D721Med (cell line): ENCODE data around the gene SMG7.
A peak's percentile ranks its signal among the peaks of the same experiment; 100 is the strongest.

Source experiments
- DNase-seq: peaks from one replicate; pipeline ENCODE4 v3.0.0; 2011; ENCODE audit warnings: low spot score; ENCODE audit not compliant: insufficient read length
- FAIRE-seq: peaks from 2 replicates; lab custom pipeline; 2011; peaks lifted over from hg19 to GRCh38; lab: Jason Lieb, UNC
- CTCF ChIP-seq: IDR thresholded peaks from 2 replicates; pipeline ENCODE4 v1.5.1; 2012; ENCODE audit warnings: mild to moderate bottlenecking, control low read depth; ENCODE audit not compliant: insufficient read depth; ENCODE audit errors: missing control alignments

The SMG7 gene

GRCh38 chr1:183476081-183476480 is 3.8 kb downstream of the SMG7 start:
- no peak for TF ChIP-seq CTCF
- DNase-seq (no peak), FAIRE-seq (no peak)

GRCh38 chr1:183477986-183478781 is 5.9 kb downstream of the SMG7 start:
- FAIRE-seq, result peak; percentile 16
- no peak for TF ChIP-seq CTCF

GRCh38 chr1:183480971-183481441 is 8.7 kb downstream of the SMG7 start:
- DNase-seq (no peak), FAIRE-seq (peak; percentile 95)
- TF ChIP-seq CTCF, result no peak

More at GRCh38 chr1:183477986-183478781, 5.9 kb downstream of the SMG7 start:
- DNase-seq, result no peak

GRCh38 chr1:183483224-183483623 is 10.9 kb downstream of the SMG7 start:
- no peak for TF ChIP-seq CTCF

GRCh38 chr1:183484254-183484653 is 12.0 kb downstream of the SMG7 start:
- no peak for DNase-seq
- FAIRE-seq, result no peak
- TF ChIP-seq CTCF, result no peak

More at GRCh38 chr1:183483224-183483623, 10.9 kb downstream of the SMG7 start:
- peak; percentile 74 for FAIRE-seq
- no peak for DNase-seq

GRCh38 chr1:183484851-183485250 is 12.6 kb downstream of the SMG7 start:
- FAIRE-seq, result no peak
- TF ChIP-seq CTCF, result no peak
- no peak for DNase-seq
